Measurements from ENCODE around the gene SPTBN5.

GRCh38 chr15:41876007-41876406, 17.8 kb downstream of the SPTBN5 start:
- no peak for TF ChIP-seq CTCF (conservative IDR thresholded peaks at IDR 0.05; ENCODE audit: low read depth in 2 of 2)
- no peak for TF ChIP-seq CREB1 (CRISPR knock-in tag; IDR thresholded peaks at IDR 0.05; ENCODE audit: low read depth)
- TF ChIP-seq, protein P1, sequence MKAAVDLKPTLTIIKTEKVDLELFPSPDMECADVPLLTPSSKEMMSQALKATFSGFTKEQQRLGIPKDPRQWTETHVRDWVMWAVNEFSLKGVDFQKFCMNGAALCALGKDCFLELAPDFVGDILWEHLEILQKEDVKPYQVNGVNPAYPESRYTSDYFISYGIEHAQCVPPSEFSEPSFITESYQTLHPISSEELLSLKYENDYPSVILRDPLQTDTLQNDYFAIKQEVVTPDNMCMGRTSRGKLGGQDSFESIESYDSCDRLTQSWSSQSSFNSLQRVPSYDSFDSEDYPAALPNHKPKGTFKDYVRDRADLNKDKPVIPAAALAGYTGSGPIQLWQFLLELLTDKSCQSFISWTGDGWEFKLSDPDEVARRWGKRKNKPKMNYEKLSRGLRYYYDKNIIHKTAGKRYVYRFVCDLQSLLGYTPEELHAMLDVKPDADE (IDR thresholded peaks at IDR 0.05) = no peak
- TF ChIP-seq POLR2AphosphoS5 (IDR thresholded peaks at IDR 0.05; ENCODE audit: low read depth) = no peak
